ENCODE data around the gene ASCC1.
"Not testable (repeated sequence)": the region's sequence is repeated elsewhere in the genome, so short reads cannot be mapped to it uniquely, and the experiment has no call there.

Gene ASCC1

DNA sequence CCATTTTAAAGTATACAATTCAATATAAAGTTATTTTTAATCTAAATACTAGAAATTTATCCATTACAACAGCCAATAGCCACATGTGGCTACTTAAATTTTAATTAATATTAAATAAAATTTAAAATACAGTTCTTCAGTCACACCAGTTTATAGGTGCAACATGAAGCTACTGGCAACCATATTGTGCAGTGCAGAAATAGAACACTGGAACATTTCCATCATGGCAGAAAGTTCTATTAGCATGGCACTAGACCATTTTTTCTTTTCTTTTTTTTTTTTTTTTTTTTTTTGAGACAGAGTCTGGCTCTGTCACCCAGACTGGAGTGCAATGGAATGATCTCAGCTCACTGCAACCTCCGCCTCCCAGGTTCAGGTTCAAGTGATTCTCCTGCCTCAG lies 5.2 kb upstream of the ASCC1 start:
- no peak for DNase-seq (ENCODE audit: low read depth)

DNA sequence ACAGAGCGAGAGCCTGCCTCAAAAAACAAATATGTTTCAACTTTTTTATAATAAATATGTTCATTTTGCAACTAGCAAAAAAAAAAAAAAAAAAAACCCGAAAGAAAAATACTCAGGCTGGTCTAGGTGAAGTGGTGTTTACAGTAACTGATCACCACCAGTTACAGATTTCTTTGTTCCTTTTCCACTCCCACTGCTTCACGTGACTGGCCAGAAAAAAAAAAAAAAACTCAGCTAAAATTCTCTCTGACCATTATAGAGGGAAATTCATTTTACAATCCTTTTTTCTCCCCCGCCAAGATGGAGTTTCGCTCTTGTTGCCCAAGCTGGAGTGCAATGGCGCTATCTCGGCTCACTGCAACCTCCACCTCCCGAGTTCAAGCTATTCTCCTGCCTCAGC lies 4.6 kb upstream of the ASCC1 start:
- DNase-seq (ENCODE audit: low read depth) = no peak

DNA sequence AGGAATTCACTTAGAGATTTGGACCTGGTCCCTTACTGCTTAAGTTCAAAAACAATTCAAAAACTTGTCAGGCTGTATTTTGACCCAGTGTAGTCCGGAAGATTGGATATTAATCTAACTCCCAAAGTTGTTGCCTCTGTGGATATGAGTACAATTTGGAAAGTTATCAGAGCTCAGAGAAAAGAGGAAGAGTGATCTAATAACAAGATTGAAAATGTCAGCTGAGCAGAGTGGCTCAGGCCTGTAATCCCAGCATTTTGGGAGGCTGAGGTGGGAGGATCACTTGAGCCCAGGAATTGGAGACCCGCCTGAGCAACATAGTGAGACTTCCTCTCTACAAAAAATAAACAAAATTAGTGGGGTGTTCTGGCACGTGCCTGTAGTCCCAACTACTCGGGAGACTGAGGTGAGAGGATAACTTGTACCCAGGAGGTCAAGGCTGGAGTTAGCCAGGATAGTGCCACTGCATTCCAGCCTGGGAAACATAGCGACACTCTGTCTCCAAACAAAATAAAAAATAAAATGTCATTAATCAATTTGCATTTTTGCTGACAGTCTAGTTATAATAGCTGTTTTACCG lies 3.2 kb upstream of the ASCC1 start:
- DNase-seq (ENCODE audit: low read depth) = no peak

DNA sequence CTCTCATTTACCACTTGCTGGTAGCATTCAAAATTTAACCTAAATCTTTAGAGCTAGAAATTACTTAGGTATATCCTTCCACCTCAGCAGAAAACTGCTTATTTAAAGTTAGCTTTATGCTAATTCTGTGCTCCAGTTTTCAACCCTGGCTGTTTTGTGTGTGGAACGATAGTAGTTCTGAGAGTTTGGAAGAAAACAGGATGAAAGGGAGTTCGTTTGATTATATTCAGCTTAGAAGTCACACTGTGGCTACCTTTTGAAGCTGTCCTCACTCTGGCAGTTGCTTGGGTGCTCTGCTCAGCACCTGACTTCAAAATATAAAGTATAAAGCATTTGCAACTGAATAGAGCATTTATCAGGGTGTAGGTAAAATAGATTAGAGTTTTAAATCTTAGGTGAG lies 2.6 kb upstream of the ASCC1 start:
- no peak for DNase-seq (ENCODE audit: low read depth)

DNA sequence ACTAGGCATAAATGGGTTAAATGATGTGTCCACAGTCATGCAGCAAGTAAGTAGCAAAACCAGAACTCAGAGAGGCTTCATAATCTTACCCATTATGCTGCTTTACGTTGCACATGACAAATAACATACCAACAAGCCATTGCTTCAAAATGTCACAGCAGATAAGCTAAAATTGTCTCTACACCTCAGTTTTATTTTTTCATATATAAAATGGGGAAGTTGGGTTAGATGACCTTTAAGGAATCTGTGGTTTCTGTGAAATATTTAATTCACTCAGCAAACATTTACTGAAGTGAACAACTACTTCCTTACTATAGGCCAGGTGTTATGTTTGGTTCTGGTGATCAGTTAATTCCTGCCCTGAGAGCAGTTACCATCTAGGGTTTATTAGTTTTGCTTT lies 2.2 kb upstream of the ASCC1 start:
- no peak for DNase-seq (ENCODE audit: low read depth)

DNA sequence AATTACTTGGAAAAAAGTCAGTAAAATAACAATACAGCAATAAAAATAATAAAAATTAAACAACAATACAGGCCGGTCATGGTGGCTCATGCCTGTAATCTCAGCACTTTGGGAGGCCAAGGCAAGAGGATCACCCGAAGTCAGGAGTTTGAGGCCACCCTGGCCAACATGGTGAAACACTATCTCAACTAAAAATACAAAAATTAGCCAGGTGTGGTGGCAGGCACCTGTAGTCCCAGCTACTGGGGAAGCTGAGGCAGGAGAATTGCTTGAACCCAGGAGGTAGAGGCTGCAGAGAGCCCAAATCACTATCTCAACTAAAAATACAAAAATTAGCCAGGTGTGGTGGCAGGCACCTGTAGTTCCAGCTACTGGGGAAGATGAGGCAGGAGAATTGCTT lies 4.2 kb downstream of the ASCC1 start:
- DNase-seq (ENCODE audit: low read depth) = not testable (repeated sequence)

DNA sequence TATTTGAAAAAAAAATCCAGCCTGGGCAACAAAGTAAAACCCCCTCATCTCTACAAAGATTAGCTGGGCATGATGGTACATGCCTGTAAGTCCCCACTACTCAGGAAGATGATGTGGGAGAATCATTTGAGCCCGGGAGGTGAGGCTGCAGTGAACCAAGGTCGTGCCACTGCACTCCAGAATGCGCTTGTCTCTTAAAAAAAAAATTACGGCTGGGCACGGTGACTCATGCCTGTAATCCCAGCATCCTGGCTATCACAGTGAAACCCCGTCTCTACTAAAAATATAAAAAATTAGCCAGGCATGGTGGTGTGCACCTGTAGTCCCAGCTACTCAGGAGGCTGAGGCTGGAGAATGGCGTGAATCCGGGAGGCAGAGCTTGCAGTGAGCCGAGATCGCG lies 4.7 kb downstream of the ASCC1 start:
- DNase-seq (ENCODE audit: low read depth) = not testable (repeated sequence)

DNA sequence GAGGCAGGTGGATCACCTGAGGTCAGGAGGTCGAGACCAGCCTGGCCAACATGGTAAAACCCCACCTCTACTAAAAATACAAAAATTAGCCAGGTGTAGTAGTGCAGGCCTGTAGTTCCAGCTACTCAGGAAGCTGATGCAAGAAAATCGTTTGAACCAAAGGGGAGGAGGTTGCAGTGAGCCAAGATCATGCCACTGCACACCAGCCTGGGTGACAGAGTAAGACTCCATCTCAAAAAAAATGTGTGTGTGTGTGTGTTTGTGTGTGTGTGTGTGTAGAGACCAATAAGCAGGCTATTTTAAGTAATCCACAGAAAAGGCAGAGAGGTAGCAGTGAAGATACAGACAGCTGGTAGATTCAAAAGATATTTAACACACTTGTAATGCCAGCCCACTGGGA lies 7.5 kb downstream of the ASCC1 start:
- DNase-seq (ENCODE audit: low read depth) = not testable (repeated sequence)

DNA sequence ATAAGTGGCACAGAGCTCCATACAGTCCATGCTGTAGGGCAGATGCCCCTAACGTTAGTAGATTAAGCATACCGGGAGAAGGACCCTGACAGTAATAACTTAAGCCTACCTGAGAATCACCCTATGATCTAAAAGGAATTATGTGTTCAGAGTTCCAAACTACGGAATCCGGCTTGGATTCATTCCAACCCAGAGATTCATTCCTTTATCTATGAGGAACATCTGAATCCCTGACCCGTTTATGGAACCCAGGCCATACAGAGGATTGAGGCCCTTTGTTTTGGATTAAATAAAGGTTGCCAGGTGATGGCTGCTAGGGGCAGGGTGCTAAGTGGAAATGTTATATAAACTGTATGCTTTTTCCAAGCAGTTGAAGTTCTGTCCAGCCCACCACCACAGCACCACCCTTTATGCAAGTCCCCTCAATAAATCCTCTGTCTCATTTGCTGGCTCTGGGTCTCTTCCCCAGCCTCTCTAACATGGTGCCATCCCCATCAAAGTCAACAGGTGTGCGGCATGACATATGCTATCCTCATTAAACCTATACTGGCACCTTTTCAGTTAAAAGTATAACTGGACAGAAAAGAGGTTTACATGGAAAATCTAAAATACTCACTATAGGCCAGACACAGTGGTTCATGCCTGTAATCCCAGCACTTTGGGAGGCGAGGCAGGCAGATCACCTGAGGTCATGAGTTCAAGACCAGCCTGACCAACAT lies 9.4 kb downstream of the ASCC1 start:
- DNase-seq (ENCODE audit: low read depth) = no peak

DNA sequence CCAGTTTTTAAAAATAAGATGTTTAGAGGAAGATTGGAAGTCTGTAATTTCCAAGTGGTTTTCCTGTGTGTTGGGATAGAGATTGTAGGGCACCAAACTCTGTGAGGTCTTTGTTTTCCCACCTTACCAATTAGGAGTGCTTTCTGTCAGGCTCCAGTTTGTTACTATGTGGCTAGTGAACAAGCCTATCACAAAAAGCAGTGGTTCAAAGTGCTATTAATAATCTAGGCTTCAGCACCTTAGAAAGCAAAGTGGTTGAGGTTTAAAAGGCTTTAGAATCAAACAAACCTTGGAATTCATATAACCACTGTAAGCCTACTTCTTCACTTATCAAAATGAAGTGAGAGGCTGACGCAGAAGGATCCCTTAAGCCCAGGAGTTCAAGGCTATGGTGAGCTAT lies 11.4 kb downstream of the ASCC1 start:
- no peak for DNase-seq (ENCODE audit: low read depth)

DNA sequence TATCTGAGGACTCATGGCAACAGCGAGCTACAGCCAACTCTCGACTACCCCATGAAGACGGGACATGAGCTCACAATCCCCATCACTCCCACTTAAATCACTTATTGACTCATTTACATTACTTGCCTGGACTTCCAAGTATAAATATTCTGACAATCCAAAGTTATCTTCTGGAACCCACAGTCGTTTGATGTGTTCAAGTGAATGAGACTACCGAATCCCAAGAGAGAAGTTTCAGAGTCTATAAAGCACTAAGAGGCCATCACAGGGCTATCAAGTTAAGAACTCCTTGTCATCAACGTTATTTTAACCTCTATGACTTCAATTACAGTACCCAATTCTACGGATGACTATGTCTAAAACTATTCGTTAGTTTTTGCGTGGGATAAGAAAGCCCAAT lies 11.8 kb downstream of the ASCC1 start:
- peak; percentile 39 for DNase-seq (ENCODE audit: low read depth)

DNA sequence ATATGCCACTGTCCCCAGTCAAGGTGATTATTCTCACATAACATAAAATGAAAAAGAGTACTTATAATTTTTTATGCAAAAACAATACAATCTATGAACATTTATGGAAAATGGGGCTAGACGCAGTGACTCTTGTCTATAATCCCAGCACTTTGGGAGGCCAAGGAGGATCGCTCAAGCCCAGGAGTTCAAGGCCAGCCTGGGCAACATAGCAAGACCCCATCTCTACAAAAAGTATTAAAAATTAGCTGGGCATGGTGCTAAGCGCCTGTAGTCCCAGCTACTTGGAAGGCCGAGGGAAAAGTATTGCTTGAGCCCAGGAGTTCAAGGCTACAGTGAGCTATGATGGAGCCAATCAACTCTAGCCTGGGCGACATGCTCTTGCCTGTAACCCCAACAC lies 14.8 kb downstream of the ASCC1 start:
- no peak for DNase-seq (ENCODE audit: low read depth)

DNA sequence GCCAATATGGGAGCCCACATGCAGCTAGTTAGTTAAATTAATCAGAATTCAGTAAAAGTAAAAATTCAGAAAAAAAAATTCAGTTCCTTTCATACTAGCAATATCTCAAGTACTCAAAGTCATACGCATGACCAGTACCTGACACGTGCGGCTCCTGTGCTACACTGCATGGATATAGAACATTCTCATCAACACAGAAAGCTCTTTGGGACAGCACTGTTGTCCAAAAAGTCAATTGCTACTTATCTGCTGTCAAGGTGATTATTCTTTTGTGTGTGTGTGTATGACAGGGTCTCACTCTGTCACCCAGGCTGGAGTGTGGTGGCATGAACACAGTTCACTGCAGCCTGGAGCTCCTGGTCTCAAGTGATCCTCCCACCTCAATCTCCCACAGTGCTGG lies 15.2 kb downstream of the ASCC1 start:
- no peak for DNase-seq (ENCODE audit: low read depth)

DNA sequence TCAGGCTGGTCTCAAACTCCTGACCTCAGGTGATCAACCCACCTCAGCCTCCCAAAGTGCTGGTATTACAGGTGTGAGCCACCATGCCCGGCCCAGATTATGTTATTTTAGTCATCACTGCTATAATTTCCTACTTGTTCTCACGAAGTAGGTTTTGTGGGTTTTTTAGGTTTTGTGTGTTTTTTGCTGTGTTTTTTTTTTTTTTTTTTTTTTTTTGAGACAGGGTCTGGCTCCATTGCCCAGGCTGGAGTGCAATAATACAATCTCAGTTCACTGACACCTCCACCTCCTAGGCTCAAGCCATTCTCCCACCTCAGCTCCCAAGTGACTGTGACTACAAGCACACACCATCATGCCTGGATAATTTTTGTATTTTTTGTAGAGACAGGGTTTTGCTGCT lies 21.1 kb downstream of the ASCC1 start:
- no peak for DNase-seq (ENCODE audit: low read depth)

DNA sequence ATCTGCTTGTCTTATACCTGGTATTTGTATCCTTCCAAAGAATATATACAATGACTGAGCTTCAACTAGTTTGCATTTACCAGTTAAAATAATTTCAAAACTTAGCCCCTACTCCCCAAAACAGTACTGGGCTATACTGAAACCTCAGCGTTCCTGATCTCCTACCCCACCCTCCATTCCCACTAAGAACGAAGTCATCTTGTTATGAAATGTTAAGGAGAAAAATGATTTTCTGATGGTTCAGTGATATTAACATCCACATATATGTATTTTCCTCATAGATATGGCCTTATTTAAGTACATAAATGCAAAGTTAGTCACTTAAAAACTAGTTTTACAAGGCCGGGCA lies 29.1 kb downstream of the ASCC1 start:
- no peak for DNase-seq (ENCODE audit: low read depth)

DNA sequence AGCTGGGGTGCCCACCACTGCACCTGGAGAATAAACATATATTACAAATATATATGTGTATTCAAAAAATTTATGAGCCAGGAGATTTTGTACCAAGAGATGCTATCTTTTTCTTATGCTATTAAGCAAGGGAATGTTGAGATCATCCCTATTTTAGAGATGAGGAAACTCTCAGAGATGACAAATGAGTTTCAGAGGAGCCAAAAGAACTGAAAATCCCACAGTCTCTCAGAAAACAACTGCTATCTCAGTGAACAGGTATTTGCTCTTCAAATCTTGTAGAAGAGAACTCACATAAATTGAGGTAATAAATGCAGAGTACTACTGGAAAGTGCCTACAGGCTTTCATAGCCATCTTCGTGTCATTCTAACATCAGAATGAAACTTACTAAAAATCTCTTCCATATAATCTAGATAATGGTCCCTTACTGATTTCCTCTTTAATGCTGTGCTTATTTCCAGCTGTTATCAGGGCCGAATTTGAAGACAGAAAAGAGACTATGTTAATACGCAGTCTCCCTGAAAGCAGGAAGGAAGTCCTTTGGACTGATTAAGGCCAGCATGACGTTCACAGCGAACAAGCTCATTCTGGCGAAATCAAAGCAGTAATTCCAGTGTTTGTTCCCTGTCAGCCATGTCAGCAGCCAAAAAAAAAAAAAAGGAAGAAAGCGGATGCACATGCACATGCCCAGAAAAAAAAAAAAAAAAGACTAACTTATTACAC lies 29.7 kb downstream of the ASCC1 start:
- DNase-seq (ENCODE audit: low read depth) = peak; percentile 35

DNA sequence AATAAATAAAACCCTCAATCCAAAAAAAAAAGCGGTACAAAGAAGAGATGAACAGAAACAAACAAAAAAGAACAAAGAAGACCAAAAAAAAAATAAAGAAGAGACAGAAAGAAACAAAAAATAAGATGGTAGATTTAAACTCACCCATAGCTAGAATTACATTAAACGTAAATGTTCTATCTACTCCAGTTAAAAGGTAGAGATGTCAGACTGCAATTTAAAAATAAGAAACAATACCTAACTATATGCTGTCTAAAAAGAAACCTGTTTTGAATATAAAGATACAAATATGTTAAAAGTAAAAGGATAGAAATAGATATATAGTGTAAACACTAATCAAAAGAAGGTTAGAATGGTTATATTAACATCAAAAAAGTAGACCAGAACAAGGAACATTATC lies 31.9 kb downstream of the ASCC1 start:
- no peak for DNase-seq (ENCODE audit: low read depth)

DNA sequence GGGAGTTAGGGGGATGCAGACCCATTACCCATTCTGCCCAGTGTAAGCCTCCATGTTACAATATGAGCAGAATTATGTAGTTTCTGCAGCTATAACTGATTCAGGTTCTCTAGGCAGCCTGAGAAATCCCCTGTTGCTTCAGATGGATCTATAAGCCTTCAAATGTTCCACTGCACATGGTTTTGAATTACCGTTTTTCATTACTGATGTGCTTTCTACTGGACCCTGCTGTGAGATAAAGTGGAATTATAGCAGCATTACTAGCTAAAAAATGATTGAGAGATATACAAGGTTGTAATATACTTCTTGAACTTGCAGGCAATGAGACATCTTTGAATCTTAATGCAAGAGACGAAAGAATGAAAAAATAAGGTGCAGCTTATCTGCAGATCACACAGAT lies 38.6 kb downstream of the ASCC1 start:
- no peak for DNase-seq (ENCODE audit: low read depth)

DNA sequence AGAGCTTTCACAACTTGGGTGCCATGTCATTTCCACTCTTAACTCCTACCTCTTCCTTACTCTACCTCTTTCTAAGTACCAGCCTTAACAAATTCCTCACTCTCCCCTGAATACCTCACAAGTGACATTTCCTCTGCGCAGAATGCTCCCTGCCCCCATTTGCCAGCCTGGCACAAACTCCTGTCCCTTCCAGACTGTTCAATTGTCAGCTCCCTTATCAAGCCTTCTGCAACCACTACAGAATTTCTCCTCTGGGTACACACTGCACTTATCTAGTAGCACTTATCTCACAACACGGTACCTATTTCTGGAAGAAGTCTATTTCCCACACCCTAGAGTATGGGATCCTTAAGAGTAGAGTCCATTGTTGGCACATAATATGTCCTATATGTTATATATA lies 39.4 kb downstream of the ASCC1 start:
- no peak for DNase-seq (ENCODE audit: low read depth)

DNA sequence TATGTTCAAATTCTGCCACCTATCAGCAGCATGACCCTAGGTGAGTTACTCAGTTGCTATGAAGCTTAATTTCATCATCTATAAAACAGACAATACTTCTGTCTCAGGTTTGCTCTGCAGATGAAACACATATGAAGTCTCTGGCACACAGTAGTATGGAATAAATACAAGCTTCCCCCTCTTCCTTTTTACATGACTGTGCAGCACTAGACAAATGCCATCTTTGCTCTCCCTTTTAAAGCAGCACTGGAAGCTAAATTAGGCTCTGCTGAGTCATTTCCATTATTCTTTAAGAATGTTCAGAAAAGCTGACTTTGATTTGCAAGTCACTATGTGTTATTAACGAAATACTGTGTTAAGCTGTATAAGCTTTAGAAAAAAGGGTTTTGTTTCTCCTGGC lies 40.9 kb downstream of the ASCC1 start:
- DNase-seq (ENCODE audit: low read depth) = peak; percentile 77

DNA sequence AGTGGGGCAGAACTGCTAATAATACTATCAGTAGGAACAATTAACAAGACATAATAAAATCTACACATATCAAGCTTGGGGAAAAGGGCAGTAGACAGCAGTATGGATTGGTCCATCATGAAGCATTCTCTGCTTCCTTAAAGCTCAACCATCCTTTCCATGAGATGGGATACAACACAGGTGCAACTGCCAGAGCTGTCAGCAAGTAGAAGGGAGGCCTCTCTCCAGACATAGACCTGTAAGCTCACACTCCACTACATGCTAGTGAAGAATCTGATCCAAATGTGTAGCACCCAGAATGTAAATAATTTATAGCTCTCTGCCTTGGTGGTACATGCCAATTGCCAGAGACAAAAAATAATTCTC lies 41.8 kb downstream of the ASCC1 start:
- DNase-seq (ENCODE audit: low read depth) = no peak

DNA sequence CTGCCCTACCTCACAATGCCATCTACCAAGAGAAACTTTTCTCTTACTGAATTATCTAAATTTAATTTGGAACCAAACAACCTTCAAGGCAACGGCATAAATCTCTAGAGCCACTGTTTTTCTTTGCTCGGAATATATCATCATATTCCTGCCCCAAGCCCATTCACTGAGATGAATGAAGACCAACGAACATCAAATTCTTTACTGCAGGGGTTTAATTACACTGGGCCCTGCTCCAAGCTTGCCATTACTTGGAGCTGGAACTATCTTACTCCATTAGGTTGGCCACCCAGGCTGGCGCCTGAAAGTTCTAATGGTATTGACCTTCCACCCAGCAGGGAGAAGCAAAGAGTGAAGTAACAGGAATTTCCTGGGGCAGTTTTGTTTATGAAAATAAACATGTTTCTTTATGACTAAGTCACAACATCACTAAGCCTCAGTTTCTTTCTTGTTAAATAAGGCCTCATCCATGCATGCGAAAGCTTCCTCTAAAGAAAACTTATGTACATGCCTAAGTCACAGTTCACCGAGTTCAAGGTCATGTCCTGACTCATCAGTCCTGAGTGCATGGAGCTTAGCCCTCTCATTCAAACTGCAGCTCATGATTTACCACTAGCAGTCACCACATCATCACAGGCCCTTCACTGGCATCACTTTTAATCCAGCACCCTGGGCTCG lies 42.3 kb downstream of the ASCC1 start:
- peak; percentile 81 for DNase-seq (ENCODE audit: low read depth)

DNA sequence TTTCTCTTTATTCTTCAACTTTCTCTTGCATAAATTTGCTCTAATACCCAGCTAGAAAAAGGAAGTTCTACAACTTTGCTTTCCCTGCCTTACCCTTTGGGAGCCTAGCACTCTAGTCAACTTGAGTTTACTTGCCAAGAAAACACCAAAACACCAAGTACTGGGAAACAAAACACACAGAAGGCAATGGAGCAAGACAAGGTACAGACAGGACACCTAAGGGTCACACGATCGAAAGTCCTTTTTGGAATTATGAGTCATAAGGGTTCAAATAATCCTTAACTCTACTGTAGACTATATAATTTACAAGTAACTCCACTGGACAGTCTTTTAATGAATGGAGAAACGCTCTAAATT lies 42.8 kb downstream of the ASCC1 start:
- DNase-seq (ENCODE audit: low read depth) = no peak
